NCI-H2081 (cell line): ENCODE data around the gene CCDC14.
"Not testable (repeated sequence)": the region's sequence is repeated elsewhere in the genome, so short reads cannot be mapped to it uniquely, and the experiment has no call there.

Experiments
- DNase-seq, 2 experiments: peaks; one replicate each; lab custom pipeline; 2025; lab: John Stamatoyannopoulos, UW

The CCDC14 gene, protein sequence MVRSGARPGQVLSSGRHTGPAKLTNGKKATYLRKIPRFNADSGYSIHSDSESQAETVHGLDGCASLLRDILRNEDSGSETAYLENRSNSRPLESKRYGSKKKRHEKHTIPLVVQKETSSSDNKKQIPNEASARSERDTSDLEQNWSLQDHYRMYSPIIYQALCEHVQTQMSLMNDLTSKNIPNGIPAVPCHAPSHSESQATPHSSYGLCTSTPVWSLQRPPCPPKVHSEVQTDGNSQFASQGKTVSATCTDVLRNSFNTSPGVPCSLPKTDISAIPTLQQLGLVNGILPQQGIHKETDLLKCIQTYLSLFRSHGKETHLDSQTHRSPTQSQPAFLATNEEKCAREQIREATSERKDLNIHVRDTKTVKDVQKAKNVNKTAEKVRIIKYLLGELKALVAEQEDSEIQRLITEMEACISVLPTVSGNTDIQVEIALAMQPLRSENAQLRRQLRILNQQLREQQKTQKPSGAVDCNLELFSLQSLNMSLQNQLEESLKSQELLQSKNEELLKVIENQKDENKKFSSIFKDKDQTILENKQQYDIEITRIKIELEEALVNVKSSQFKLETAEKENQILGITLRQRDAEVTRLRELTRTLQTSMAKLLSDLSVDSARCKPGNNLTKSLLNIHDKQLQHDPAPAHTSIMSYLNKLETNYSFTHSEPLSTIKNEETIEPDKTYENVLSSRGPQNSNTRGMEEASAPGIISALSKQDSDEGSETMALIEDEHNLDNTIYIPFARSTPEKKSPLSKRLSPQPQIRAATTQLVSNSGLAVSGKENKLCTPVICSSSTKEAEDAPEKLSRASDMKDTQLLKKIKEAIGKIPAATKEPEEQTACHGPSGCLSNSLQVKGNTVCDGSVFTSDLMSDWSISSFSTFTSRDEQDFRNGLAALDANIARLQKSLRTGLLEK

GRCh38 chr3:123960781-123961507 is at the start of gene CCDC14:
Gene CCDC14, minus strand, starts transcription at chr3:123961229. Its CDS starts 56 bp downstream, at chr3:123961173.
- peak; percentile 99 for DNase-seq

GRCh38 chr3:124008321-124008720 is 47.3 kb upstream of the CCDC14 start:
- DNase-seq, result not testable (repeated sequence)

GRCh38 chr3:124007186-124007585 is 46.2 kb upstream of the CCDC14 start:
- no peak for DNase-seq

DNA sequence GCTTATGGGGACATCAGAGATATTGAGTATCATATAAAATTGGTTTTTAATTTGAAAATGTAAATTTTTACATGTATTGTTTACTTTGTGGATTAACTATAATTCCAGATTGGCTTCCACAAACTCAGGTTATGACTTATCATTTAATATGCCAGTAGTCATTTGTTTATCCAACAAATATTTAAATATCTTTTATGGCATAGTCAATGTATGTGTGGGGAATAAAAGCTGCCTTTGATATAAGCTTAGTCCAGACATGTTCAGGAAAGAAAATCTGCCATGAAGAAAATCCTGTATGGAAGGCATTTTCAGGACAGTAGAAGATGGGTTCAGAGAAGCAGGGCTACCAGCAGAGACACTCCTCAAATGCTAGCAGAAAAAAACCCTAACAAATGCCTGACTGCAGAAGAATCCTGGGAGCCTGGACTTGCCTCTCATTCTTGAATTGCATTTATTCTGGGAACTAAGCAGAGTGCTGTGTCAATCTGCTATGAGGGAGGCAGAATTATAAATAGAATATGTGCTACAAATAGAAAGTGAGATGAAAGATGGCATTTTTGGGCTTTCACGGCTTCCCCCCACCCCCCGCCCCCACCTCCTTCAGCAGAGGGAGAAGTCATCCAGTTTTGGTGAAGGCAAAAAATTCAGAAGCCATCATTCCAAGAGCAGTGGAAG is 41.5 kb upstream of the CCDC14 start:
- DNase-seq, result not testable (repeated sequence)

- not testable (repeated sequence) for DNase-seq
Measured at GRCh38 chr3:124001366-124001765, 40.3 kb upstream of the CCDC14 start.

DNA sequence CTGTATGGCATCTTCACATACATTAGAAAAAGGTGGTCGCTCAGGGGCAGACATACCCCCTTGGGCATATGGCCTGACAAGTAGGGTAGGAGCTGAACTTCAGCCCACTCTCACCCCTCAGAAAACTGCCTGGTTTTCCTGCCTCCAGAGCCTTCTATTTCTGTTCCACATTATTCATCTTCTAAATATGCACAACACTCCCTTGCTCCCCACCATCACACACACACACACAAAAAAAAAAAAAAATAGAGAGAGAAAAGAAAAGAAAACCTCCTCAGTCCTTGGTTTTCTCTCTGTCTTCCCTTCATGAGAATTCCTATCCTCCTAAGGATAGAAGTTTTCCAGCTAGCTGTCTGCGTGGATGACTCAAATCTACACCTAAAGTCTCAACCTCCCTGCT is 36.5 kb upstream of the CCDC14 start:
- no peak for DNase-seq

DNA sequence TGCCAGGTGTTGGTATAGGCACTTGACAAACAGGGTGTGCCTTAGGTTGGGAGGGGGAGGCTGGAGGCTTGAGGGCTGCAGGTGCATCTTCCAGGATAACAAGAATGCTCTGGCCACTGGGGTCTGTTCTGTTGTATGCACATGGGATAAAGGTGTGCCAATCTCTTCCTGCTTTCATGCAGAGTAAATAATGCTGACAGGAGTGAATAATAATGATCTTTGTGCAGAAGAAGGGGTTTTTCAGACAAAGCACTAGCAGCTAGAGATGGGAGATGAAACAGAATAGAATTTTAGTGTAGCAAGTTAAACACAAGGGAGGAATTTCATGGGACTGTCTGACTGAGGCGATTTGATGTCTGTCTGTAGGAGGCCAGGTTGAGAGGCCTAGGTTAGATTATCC is 32.8 kb upstream of the CCDC14 start:
- no peak for DNase-seq

GRCh38 chr3:123991730-123992588 is 30.9 kb upstream of the CCDC14 start, which contains the start of gene ROPN1:
Gene ROPN1, minus strand, starts transcription at chr3:123992124. Its CDS starts 11,643 bp downstream, at chr3:123980481.
- not testable (repeated sequence) for DNase-seq

DNA sequence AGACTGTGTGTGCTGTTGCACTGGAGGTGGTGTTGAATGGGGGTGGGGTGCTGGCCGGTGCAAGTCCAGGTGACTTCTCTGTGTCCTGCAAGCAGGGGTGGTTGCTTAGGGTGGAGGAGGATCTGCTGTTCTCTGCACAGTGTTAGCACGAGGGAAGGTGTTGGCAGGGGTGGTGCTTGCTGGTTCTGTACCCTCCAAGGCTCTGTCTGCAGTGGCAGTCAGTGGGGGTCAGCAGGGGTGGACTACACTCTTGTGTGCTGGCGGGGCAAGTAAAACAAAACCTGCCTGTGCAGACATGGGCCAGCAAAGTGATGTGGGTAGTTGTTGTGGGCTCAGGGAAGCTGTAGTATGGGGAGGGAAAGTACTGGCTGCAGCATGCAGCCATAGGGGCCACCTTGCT is 25.4 kb upstream of the CCDC14 start:
- no peak for DNase-seq

GRCh38 chr3:123984957-123985356 is 23.9 kb upstream of the CCDC14 start:
- peak in 1 of 2 experiments; percentile 35 for DNase-seq

GRCh38 chr3:123984350-123984749 is 23.3 kb upstream of the CCDC14 start:
- DNase-seq, result no peak

DNA sequence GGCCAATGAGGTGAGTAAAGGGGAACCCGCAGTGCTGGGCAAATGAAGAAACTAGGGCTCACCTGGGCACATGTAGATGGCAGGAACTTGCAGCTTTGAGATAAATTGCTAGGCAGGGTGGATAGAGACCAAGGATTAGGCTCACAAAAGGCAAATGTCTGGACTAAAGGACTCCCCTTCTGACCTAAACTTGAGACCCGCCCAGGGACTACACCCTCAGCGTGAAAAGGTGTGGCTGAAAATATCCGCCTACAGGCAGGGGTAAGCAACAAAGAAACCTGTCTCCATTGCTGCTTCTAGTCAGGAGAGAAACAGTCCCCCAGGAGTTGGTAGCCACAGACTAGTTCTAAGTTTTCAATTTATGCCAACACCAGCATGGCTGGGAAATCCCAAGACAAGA is 20.3 kb upstream of the CCDC14 start:
- not testable (repeated sequence) for DNase-seq

- no peak for DNase-seq
Measured at GRCh38 chr3:123980539-123980938, 19.5 kb upstream of the CCDC14 start.

GRCh38 chr3:123979525-123980501 is 18.8 kb upstream of the CCDC14 start:
- DNase-seq, result peak; percentile 59 to 62

DNA sequence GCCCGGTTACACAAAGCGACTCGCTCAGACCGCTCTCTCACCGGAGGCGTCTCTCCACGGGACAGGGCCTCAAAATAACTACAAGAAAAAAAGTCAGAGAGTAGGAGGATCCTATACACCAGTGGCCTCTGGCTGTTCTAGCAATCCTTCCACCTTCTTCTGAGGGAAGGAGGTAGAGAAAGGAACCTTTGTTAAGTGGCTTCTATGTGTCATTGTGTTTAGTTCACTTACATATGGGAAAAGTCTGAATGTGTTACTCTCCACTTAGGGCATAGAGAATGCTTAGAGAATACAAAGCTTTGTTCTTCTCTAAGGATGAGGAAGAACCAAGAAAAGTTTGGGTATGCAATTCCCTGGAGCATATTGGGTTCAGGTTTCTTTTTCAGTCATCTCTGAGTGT is 15.9 kb upstream of the CCDC14 start:
- DNase-seq, result not testable (repeated sequence)

DNA sequence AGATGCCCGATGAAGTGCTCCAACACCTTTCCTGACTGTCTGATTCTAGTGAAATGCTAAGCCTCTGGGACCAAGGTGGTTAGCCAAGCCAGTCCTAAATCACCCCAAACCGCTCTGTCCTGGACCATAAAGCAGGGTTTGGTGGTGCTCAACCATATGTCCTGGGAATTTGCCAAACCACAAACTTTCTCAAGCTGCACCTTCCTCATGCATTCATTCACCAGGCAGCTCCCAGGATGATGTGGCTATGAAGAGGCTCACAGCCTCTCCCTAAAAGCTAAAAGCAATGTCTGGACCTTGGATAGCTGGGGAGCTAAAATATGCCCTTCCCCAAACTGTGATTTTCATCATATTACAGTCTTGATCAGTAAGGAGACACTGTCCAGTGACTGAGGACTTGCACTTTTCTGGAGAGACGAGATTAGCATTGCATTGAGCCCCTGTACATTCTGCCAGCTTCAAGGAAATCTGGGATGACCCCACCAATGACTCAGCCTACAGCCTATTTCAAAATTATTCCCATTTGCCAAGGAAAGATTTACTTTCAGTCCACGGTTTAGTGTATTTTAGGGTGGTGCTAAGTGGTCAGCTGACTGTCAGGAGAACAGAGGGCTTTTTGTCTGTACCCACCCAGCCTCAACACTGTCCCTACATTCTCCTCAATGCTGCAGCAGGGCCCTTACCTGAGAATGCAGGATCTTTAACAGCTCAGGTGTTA is 15.3 kb upstream of the CCDC14 start:
- DNase-seq, result not testable (repeated sequence)

DNA sequence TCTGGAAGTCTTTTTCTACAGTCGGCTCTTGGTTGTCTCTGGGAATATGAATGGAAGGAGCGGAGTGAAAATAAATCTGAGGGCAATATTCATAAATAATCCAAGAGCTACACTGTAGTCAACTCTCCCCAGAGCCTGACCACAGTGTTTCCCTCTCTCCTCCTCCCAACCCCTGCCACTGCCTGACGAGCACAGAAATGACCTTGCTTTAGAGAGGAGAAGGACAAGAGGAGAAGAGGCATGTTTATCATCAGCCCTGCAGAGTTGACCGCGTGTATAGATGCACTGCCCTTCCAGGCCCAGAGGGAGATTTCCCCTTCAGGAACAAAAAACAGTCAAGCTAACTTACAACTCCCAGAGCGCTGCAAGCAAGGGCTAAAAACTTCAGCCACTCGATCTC is 14.0 kb upstream of the CCDC14 start:
- DNase-seq, result not testable (repeated sequence)

DNA sequence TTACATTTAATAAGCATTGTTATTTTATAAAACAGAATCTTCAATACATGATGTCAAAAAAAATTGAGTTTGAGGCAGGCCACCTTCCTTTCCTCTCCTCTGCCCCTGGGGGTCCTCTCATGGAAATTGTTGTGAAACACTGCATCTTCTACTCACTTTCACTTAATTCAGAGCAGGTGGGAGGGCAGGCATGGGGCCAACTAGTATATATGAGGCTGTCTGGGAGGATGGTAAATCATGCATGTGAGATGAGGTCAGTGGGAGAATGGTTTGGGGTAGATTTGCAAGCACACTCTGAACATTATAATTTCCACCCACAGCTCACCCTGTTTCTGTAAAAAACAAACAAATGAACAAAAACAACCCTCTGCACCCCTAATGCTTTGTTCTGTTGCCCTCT is 10.4 kb upstream of the CCDC14 start:
- DNase-seq, result no peak

GRCh38 chr3:123967260-123967659 is 6.2 kb upstream of the CCDC14 start:
- DNase-seq, result not testable (repeated sequence)
